Neural progenitor cell (in vitro differentiated cells): ENCODE measurements around the gene NES. TPM values are rescaled to one million over a fixed set of nuclear protein-coding genes. Genes with fewer than 3 reads are reported as not detected.

Experiments
- DNase-seq: peaks from one replicate; pipeline ENCODE4 v3.0.0-alpha.2; 2016; ENCODE audit warnings: low spot score
- H2AFZ ChIP-seq: fragments of 200-600 bp; sonication (generic); replicated peaks from 2 replicates; pipeline ENCODE4 v1.6.1; 2016; ENCODE audit warnings: antibody characterized with exemption
- H3F3A ChIP-seq: fragments of 200-600 bp; sonication (generic); 2 replicates; pipeline ENCODE4 v1.6.1; 2016; ENCODE audit warnings: antibody characterized with exemption, low read depth
- H3K27ac ChIP-seq: fragments of 200-600 bp; sonication (generic); 2 replicates; pipeline ENCODE4 v1.5.1; 2016; ENCODE audit warnings: mild to moderate bottlenecking
- H3K27me3 ChIP-seq: fragments of 200-600 bp; sonication (generic); 2 replicates; pipeline ENCODE4 v1.6.1; 2016; ENCODE audit warnings: mild to moderate bottlenecking, moderate library complexity
- H3K36me3 ChIP-seq: fragments of 200-600 bp; sonication (generic); 2 replicates; pipeline ENCODE4 v1.5.1; 2016
- H3K4me1 ChIP-seq: fragments of 200-600 bp; sonication (generic); 2 replicates; pipeline ENCODE4 v1.6.1; 2016; ENCODE audit warnings: mixed run types
- H3K4me2 ChIP-seq: fragments of 200-600 bp; sonication (generic); 2 replicates; pipeline ENCODE4 v1.6.1; 2016
- H3K4me3 ChIP-seq: fragments of 200-600 bp; sonication (generic); 2 replicates; pipeline ENCODE4 v1.5.1; 2016
- H3K79me2 ChIP-seq: fragments of 200-600 bp; sonication (generic); 2 replicates; pipeline ENCODE4 v1.6.1; 2016; ENCODE audit warnings: low read depth
- H3K9ac ChIP-seq: fragments of 200-600 bp; sonication (generic); 2 replicates; pipeline ENCODE4 v1.6.1; 2016
- H3K9me3 ChIP-seq: fragments of 200-600 bp; sonication (generic); 2 replicates; pipeline ENCODE4 v1.5.1; 2016; ENCODE audit warnings: low read depth
- H4K20me1 ChIP-seq: fragments of 200-600 bp; sonication (generic); 2 replicates; pipeline ENCODE4 v1.6.1; 2016; ENCODE audit warnings: low read depth
- H3K27ac Mint-ChIP-seq: 3 replicates; pipeline ENCODE4 v1.8.0; 2021; ENCODE audit warnings: mixed read lengths
- H3K27me3 Mint-ChIP-seq: 2 replicates; pipeline ENCODE4 v1.8.0; 2022; ENCODE audit warnings: low read depth, mild to moderate bottlenecking, inconsistent platforms, moderate library complexity, mixed read lengths; ENCODE audit not compliant: insufficient read depth
- H3K36me3 Mint-ChIP-seq: 3 replicates; pipeline ENCODE4 v1.8.0; 2021; ENCODE audit warnings: mixed read lengths
- H3K4me1 Mint-ChIP-seq: 3 replicates; pipeline ENCODE4 v1.8.0; 2021; ENCODE audit warnings: mixed read lengths
- H3K4me3 Mint-ChIP-seq: 3 replicates; pipeline ENCODE4 v1.8.0; 2021; ENCODE audit warnings: mild to moderate bottlenecking, moderate library complexity, mixed read lengths
- H3K9me3 Mint-ChIP-seq: 3 replicates; pipeline ENCODE4 v1.8.0; 2020; ENCODE audit warnings: mixed read lengths
- CTCF ChIP-seq: fragments of 200-600 bp; sonication (generic); IDR thresholded peaks from 2 replicates; pipeline ENCODE4 v1.5.1; 2017; ENCODE audit warnings: antibody characterized with exemption, mild to moderate bottlenecking
- EZH2 ChIP-seq: fragments of 200-600 bp; sonication (generic); IDR thresholded peaks from 2 replicates; pipeline ENCODE4 v1.6.1; 2017; ENCODE audit warnings: antibody characterized with exemption, mild to moderate bottlenecking, moderate library complexity
- EZH2phosphoT487 ChIP-seq: fragments of 200-600 bp; sonication (generic); IDR thresholded peaks from 2 replicates; pipeline ENCODE4 v1.6.1; 2017; ENCODE audit warnings: antibody characterized with exemption
- total RNA-seq: library from RNA; depleted of rRNA; stranded (reverse); fragments of >200 nt; gene quantifications from 2 replicates; pipeline ENCODE4 v1.2.3, GENCODE V29; 2015; ENCODE audit warnings: low replicate concordance

Gene NES
- total RNA-seq, 1 donor from 2014 or later, result 83.8 TPM

GRCh38 chr1:156668801-156669637 is 8.2 kb downstream of the NES start:
- H3K4me1 Mint-ChIP-seq, result peaks cover 91% of the 10 kb centered on the region
- peaks cover 29% of the 10 kb centered on the region for H3K36me3 Mint-ChIP-seq
- H3K4me3 Mint-ChIP-seq, result peak overlapping the region; percentile 76
- Histone ChIP-seq H3F3A (peaks cover 90% of the 10 kb centered on the region), H3K4me1 (peaks cover 73% of the 10 kb centered on the region), H3K4me3 (no peak overlapping the region), H3K9me3 (no peaks in the 10 kb centered on the region), H3K9ac (no peak overlapping the region), H3K27ac (peak overlapping the region; percentile 80), H2AFZ (no peak overlapping the region), H3K36me3 (peaks cover 18% of the 10 kb centered on the region), H4K20me1 (peaks cover 64% of the 10 kb centered on the region), H3K79me2 (peaks cover 28% of the 10 kb centered on the region), H3K4me2 (peak overlapping the region; percentile 1), H3K27me3 (no peaks in the 10 kb centered on the region)
- DNase-seq, result peak; percentile 49
- H3K27ac Mint-ChIP-seq, result peak overlapping the region; percentile 95
- H3K9me3 Mint-ChIP-seq, result peaks cover 4% of the 10 kb centered on the region
- H3K27me3 Mint-ChIP-seq, result peaks cover 34% of the 10 kb centered on the region
- TF ChIP-seq EZH2 (no peak), CTCF (no peak), EZH2phosphoT487 (no peak)

- peak; percentile 50 for DNase-seq
- peaks cover 23% of the 10 kb centered on the region for H3K36me3 Mint-ChIP-seq
- H3K27me3 Mint-ChIP-seq, result peaks cover 28% of the 10 kb centered on the region
- Histone ChIP-seq H2AFZ (no peak overlapping the region), H3K9ac (no peak overlapping the region), H3K4me3 (no peak overlapping the region), H3K9me3 (no peaks in the 10 kb centered on the region), H3K36me3 (peaks cover 18% of the 10 kb centered on the region), H3K4me1 (peaks cover 77% of the 10 kb centered on the region), H3K79me2 (peaks cover 23% of the 10 kb centered on the region), H3F3A (peaks cover 90% of the 10 kb centered on the region), H3K4me2 (peak overlapping the region; percentile 21), H4K20me1 (peaks cover 59% of the 10 kb centered on the region), H3K27ac (peak overlapping the region; percentile 80), H3K27me3 (no peaks in the 10 kb centered on the region)
- H3K27ac Mint-ChIP-seq, result peak overlapping the region; percentile 99
- peak overlapping the region; percentile 76 for H3K4me3 Mint-ChIP-seq
- H3K4me1 Mint-ChIP-seq, result peaks cover 91% of the 10 kb centered on the region
- peaks cover 4% of the 10 kb centered on the region for H3K9me3 Mint-ChIP-seq
- TF ChIP-seq EZH2 (no peak), CTCF (no peak), EZH2phosphoT487 (no peak)
Measured at GRCh38 chr1:156667968-156668709, 9.1 kb downstream of the NES start.

- H3K4me1 Mint-ChIP-seq, result peaks cover 91% of the 10 kb centered on the region
- Histone ChIP-seq H3K36me3 (peaks cover 15% of the 10 kb centered on the region), H3K4me1 (peaks cover 77% of the 10 kb centered on the region), H4K20me1 (peaks cover 54% of the 10 kb centered on the region), H3K79me2 (peaks cover 18% of the 10 kb centered on the region), H3K4me3 (no peak overlapping the region), H3K9ac (no peak overlapping the region), H3F3A (peaks cover 88% of the 10 kb centered on the region), H3K27me3 (no peaks in the 10 kb centered on the region), H3K4me2 (no peak overlapping the region), H3K9me3 (no peaks in the 10 kb centered on the region), H2AFZ (no peak overlapping the region), H3K27ac (peak overlapping the region; percentile 80)
- no peak for DNase-seq
- no peak for TF ChIP-seq EZH2phosphoT487
- H3K27me3 Mint-ChIP-seq, result peaks cover 27% of the 10 kb centered on the region
- no peak overlapping the region for H3K4me3 Mint-ChIP-seq
- H3K27ac Mint-ChIP-seq, result peak overlapping the region; percentile 99
- peaks cover 4% of the 10 kb centered on the region for H3K9me3 Mint-ChIP-seq
- H3K36me3 Mint-ChIP-seq, result peaks cover 19% of the 10 kb centered on the region
Measured at GRCh38 chr1:156667610-156667967, 9.6 kb downstream of the NES start.
